ENCODE results near the gene CCDC33.
"Not testable (repeated sequence)": the region's sequence is repeated elsewhere in the genome, so short reads cannot be mapped to it uniquely, and the experiment has no call there.

CCDC33 gene

DNA sequence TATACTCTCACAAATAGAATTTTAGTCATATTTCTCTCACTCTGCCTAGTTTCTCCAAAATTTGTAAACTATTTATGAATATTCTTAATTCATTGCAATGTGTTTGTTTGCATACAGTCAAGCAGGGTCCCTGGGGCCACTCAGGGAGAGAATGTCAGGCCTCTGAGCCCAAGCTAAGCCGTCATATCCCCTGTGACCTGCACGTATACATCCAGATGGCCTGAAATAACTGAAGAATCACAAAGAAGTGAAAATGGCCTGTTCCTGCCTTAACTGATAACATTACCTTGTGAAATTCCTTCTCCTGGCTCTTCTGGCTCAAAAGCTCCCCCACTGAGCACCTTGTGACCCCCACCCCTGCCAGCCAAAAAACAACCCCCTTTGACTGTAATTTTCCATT is 117.9 kb downstream of the CCDC33 start:
- TF ChIP-seq SETDB1 (IDR thresholded peaks at IDR 0.05; ENCODE audit: insufficient read length, low read length), result peak; percentile 85
- POLR2A ChIA-PET; H3K27ac ChIP-seq (ENCODE audit: extremely low read depth, low read depth, low read length); H3K36me3 ChIP-seq (ENCODE audit: control insufficient read depth in 2 of 2, insufficient read depth in 1 of 2, low read length in 2 of 2); H3K4me3 ChIP-seq (ENCODE audit: low read depth, low read length); H3K9me3 ChIP-seq (ENCODE audit: control insufficient read depth, insufficient read depth, low read depth, low read length); H3K4me1 ChIP-seq (ENCODE audit: control insufficient read depth, insufficient read depth, low read length): not testable (repeated sequence)
- CTCF ChIA-PET, result interaction anchor here (0.6 to 1.8 kb wide), 4 partner anchors 14 to 89 kb away, joined by 3 to 4 read pairs (median 3); no protein-coding TSS in a partner anchor

DNA sequence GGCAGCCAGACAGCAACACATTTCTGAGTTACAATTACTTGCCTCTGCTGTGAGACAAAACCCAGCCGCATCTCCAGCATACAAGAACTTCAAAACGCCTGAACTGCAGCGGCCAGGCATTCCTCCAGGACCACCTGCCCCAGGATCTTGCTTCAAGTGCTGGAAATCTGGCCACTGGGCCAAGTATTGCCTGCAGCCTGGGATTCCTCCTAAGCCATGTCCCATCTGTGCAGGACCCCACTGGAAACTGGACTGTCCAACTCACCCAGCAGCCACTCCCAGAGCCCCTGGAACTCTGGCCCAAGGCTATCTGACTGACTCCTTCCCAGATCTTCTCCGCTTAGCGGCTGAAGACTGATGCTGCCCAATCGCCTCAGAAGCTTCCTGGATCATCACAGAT is 119.9 kb downstream of the CCDC33 start:
- H3K4me3 ChIP-seq (ENCODE audit: low read depth, low read length); H3K36me3 ChIP-seq (ENCODE audit: control insufficient read depth in 2 of 2, insufficient read depth in 1 of 2, low read length in 2 of 2); POLR2A ChIA-PET; H3K4me1 ChIP-seq (ENCODE audit: control insufficient read depth, insufficient read depth, low read length); H3K27ac ChIP-seq (ENCODE audit: extremely low read depth, low read depth, low read length); H3K9me3 ChIP-seq (ENCODE audit: control insufficient read depth, insufficient read depth, low read depth, low read length): not testable (repeated sequence)
- CTCF ChIA-PET, result interaction anchor here (1.0 kb wide), 1 partner anchor 412 kb away, joined by 3 read pairs; no protein-coding TSS in a partner anchor

DNA sequence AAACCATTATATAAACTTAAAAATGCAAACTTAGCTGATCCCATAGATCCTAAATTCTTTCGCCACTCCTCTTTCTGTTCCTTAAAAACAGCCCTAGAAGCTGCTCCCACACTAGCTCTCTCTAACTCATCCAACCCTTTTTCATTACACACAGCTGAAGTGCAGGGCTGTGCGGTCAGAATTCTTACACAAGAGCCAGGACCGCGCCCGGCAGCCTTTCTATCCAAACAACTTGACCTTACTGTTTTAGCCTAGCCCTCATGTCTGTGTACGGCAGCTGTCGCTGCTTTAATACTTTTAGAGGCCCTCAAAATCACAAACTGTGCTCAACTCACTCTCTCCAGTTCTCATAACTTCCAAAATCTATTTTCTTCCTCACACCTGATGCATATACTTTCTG is 121.4 kb downstream of the CCDC33 start:
- H3K4me1 ChIP-seq (ENCODE audit: control insufficient read depth, insufficient read depth, low read length); POLR2A ChIA-PET: not testable (repeated sequence)
- CTCF ChIA-PET, result interaction anchor here (0.9 to 1.7 kb wide), 2 partner anchors 12 to 81 kb away, joined by 3 to 4 read pairs; no protein-coding TSS in a partner anchor

DNA sequence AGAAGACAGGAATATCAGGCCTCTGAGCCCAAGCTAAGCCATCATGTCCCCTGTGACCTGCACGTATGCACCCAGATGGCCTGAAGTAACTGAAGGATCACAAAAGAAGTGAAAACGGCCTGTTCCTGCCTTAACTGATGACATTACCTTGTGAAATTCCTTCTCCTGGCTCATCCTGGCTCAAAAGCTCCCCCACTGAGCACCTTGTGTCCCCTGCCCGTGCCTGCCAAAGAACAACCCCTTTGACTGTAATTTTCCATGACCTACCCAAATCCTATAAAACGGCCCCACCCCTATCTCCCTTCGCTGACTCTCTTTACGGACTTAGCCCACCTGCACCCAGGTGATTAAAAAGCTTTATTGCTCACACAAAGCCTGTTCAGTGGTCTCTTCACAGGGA is 123.2 kb downstream of the CCDC33 start:
- POLR2A ChIA-PET; H3K36me3 ChIP-seq (ENCODE audit: control insufficient read depth in 2 of 2, insufficient read depth in 1 of 2, low read length in 2 of 2); H3K4me1 ChIP-seq (ENCODE audit: control insufficient read depth, insufficient read depth, low read length); H3K27ac ChIP-seq (ENCODE audit: extremely low read depth, low read depth, low read length); H3K9me3 ChIP-seq (ENCODE audit: control insufficient read depth, insufficient read depth, low read depth, low read length); H3K4me3 ChIP-seq (ENCODE audit: low read depth, low read length): not testable (repeated sequence)
- peak; percentile 59 for TF ChIP-seq GLIS1 (tag by site-specific recombination; IDR thresholded peaks at IDR 0.05)
- CTCF ChIA-PET, result interaction anchor here (1.2 kb wide), 2 partner anchors 11 to 15 kb away, joined by 3 to 6 read pairs; no protein-coding TSS in a partner anchor

More for the DNA sequence above, 121.4 kb downstream of the CCDC33 start:
- H3K36me3 ChIP-seq (ENCODE audit: control insufficient read depth in 2 of 2, insufficient read depth in 1 of 2, low read length in 2 of 2); H3K27ac ChIP-seq (ENCODE audit: extremely low read depth, low read depth, low read length); H3K4me3 ChIP-seq (ENCODE audit: low read depth, low read length); H3K9me3 ChIP-seq (ENCODE audit: control insufficient read depth, insufficient read depth, low read depth, low read length): not testable (repeated sequence)

DNA sequence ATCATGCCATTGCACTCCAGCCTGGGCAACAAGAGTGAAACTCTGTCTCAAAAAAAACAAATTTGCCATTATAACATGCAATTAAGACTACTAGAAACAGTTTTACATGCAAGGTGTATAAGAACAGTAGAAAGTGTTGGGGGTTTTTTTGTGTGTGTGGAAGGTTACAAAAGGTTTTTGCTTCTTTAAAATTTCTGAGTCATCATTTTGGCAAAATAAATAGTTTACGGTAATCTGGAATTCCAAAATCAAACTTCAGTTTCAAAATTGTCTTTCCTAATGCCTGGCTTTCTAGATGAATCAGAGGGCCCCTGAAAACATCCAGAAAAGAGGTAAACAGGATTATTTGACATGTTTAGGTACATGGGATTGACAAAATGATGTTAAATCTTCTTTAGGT is 124.7 kb downstream of the CCDC33 start:
- H3K4me3 ChIP-seq (ENCODE audit: low read depth, low read length); H3K4me1 ChIP-seq (ENCODE audit: control insufficient read depth, insufficient read depth, low read length); POLR2A ChIA-PET; H3K36me3 ChIP-seq (ENCODE audit: control insufficient read depth in 2 of 2, insufficient read depth in 1 of 2, low read length in 2 of 2); H3K27ac ChIP-seq (ENCODE audit: extremely low read depth, low read depth, low read length); H3K9me3 ChIP-seq (ENCODE audit: control insufficient read depth, insufficient read depth, low read depth, low read length): not testable (repeated sequence)
- CTCF ChIA-PET, result interaction anchor here (0.6 to 4.1 kb wide), 8 partner anchors 9 to 400 kb away, joined by 3 to 19 read pairs (median 3); no protein-coding TSS in a partner anchor

DNA sequence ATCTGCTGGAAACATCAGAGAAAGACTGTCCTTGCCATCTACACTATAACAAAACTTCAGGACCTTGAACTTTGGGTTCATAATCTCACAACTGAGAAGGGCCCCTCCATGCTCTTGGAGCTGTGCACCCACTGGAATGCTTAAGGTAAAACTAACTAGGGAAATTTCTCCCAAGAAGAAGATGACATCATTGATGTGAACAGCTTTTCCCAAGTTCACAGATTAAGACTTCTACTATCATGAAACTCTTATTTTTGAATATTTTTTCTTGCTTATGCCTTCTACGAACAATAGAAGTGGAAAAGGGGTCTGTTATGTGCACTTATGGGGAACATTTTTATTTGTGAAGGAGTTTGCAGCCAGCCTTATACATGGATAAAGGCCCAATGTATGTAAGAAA is 126.4 kb downstream of the CCDC33 start:
- H3K36me3 ChIP-seq (ENCODE audit: control insufficient read depth in 2 of 2, insufficient read depth in 1 of 2, low read length in 2 of 2), result no peaks in the 10 kb centered on the region
- no peak overlapping the region for H3K4me3 ChIP-seq (ENCODE audit: low read depth, low read length)
- CTCF ChIA-PET, result interaction anchor here (0.6 to 4.1 kb wide), 5 partner anchors 11 to 409 kb away, joined by 3 to 19 read pairs (median 5); no protein-coding TSS in a partner anchor
- no peak overlapping the region for H3K27ac ChIP-seq (ENCODE audit: extremely low read depth, low read depth, low read length)
- no peaks in the 10 kb centered on the region for H3K4me1 ChIP-seq (ENCODE audit: control insufficient read depth, insufficient read depth, low read length)
- no peak for TF ChIP-seq ZFP37 (tag by site-specific recombination; IDR thresholded peaks at IDR 0.05)
- TF ChIP-seq, protein P1, sequence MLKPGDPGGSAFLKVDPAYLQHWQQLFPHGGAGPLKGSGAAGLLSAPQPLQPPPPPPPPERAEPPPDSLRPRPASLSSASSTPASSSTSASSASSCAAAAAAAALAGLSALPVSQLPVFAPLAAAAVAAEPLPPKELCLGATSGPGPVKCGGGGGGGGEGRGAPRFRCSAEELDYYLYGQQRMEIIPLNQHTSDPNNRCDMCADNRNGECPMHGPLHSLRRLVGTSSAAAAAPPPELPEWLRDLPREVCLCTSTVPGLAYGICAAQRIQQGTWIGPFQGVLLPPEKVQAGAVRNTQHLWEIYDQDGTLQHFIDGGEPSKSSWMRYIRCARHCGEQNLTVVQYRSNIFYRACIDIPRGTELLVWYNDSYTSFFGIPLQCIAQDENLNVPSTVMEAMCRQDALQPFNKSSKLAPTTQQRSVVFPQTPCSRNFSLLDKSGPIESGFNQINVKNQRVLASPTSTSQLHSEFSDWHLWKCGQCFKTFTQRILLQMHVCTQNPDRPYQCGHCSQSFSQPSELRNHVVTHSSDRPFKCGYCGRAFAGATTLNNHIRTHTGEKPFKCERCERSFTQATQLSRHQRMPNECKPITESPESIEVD (tag by site-specific recombination; IDR thresholded peaks at IDR 0.05), result no peak
- TF ChIP-seq, protein P2, sequence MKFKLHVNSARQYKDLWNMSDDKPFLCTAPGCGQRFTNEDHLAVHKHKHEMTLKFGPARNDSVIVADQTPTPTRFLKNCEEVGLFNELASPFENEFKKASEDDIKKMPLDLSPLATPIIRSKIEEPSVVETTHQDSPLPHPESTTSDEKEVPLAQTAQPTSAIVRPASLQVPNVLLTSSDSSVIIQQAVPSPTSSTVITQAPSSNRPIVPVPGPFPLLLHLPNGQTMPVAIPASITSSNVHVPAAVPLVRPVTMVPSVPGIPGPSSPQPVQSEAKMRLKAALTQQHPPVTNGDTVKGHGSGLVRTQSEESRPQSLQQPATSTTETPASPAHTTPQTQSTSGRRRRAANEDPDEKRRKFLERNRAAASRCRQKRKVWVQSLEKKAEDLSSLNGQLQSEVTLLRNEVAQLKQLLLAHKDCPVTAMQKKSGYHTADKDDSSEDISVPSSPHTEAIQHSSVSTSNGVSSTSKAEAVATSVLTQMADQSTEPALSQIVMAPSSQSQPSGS (tag by site-specific recombination; IDR thresholded peaks at IDR 0.05; ENCODE audit: low read depth), result peak; percentile 70
- no peak for TF ChIP-seq ZBTB48 (tag by site-specific recombination; IDR thresholded peaks at IDR 0.05)
- TF ChIP-seq SP3 (tag by site-specific recombination; IDR thresholded peaks at IDR 0.05), result no peak
- no peak for TF ChIP-seq ZFHX2 (tag by site-specific recombination; conservative IDR thresholded peaks at IDR 0.05)
- TF ChIP-seq ZNF433 (tag by site-specific recombination; IDR thresholded peaks at IDR 0.05; ENCODE audit: low read depth), result no peak
- POLR2A ChIA-PET, result no interaction called here
- no peaks in the 10 kb centered on the region for H3K9me3 ChIP-seq (ENCODE audit: control insufficient read depth, insufficient read depth, low read depth, low read length)
